HG03280 (cell line): ENCODE data around the gene RPS15.
"Not testable (repeated sequence)": the region's sequence is repeated elsewhere in the genome, so short reads cannot be mapped to it uniquely, and the experiment has no call there.

Experiments used
- ATAC-seq: cut with Tn5 transposase; IDR thresholded peaks from one replicate; pipeline ENCODE4 v1.9.1; 2021; ENCODE audit warnings: mild to moderate bottlenecking, moderate library complexity; ENCODE audit not compliant: unreplicated experiment

The RPS15 gene

DNA sequence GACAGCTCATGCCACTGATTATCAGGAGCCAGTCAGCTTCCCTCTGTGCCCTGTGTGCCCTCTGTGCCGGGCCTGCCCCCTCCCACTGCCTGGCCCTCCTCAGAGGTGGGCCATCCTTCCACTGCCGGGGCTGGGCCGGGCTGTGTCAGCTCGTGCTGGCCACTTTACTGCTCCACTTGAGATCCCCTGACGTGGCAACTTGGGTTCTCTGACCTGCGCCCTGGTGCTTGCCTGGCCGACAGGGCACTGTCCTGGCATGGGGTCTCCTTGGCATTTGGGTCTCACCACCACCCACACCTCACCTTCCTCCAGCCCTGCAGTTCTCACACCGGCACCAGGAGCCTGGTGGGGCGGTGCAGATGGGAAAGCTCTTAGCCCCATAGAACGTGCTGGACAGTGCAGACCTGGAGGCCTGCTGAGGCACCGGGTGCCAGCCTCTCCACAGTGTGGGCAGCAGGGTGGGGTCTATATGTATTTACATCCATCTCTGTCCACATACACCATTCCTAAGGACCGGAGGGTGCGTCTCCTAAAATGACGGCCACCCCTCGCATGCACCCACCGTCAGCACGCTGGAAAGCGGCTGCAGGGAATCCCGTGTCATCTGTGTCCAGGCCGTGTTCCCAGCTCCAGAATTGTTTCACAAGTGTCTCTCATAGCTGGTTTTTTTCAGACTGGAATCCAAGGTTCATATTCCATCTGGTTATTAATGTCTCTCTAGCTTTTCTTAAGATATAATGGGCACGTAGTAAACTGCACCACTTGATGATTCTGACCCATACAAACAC is 19.1 kb upstream of the RPS15 start:
- no peak for ATAC-seq

DNA sequence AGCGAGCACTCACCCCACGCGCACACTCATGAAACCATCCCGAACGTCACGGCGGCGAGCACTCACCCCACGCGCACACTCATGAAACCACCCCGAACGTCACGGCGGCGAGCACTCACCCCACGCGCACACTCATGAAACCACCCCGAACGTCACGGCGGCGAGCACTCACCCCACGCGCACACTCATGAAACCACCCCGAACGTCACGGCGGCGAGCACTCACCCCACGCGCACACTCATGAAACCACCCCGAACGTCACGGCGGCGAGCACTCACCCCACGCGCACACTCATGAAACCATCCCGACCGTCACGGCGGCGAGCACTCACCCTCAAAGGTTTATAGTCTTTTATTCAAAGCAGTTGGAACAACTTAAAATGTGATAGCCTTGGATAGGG is 18.1 kb upstream of the RPS15 start:
- not testable (repeated sequence) for ATAC-seq

DNA sequence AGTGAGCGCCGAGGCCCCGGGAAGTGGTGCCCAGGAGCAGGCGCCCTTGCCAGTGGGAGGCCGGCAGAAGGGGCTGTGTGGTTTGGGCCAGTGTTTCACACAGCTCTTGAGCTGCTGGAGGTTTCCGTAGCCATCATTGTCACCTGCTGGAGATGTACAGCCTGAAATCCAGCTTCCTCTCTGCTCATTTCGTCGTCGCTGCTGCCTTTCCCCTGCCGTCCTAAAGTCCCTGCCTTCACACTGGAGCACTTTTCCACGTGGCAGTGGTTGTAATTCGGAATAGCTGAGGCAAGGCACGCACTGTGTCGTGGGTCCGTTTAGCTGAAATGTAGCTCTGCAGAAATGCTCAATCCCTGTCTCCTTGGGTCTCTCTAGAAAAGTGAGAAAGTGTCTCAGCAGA is 17.6 kb upstream of the RPS15 start:
- ATAC-seq, result no peak

DNA sequence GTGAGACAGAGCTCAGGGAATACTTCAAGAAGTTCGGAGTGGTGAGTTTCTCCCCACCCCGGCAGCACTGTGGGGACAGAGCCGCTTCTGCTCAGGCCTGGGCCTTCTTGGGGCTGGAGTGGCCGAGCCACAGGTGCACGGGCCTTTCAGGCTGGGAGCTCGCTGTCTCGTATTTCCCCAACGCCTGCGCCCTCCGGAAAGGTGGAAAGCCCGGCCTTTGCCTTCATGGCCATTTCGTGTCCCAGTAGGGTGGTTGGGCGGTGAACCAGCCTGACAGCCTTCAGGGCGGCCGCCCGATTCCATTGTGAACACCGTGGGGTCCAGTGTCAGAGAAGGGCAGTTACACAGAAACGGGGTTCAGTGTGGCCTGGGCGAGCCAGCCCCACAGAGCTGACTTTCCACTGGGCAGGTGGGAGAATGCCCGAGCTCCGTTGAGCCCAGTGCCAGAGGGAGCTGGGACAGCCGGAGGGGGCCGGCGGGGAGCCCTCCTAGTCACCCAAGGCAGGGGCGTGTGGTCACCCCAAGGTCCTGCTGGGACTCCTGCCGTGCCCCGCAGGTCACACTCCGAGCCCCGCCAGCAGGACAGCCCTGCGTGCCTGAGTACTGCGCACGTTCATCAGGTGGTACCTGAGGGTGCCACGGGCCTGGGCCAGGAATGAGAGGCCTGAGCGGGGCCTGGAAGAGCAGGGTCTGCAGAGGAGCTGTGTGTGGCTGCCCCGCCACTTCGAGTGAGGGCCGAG is 16.8 kb upstream of the RPS15 start:
- no peak for ATAC-seq

DNA sequence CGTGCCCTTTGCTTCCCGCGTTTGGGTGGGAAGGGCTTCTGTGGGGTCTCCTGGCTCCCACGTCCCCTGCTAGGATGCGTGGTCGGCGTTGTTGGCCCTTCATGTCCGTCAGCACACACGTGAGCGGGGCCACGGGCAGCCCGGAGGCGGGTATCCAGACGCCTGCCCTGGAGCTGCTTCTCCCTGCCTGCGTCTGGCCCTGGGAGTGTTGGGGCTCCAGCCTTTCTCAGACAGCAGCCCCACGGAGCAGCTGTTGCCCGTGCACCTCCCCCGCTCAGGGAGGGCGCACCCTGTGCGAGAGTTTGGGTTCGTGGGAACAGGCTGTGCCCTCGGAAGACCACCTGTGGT is 16.3 kb upstream of the RPS15 start:
- no peak for ATAC-seq

DNA sequence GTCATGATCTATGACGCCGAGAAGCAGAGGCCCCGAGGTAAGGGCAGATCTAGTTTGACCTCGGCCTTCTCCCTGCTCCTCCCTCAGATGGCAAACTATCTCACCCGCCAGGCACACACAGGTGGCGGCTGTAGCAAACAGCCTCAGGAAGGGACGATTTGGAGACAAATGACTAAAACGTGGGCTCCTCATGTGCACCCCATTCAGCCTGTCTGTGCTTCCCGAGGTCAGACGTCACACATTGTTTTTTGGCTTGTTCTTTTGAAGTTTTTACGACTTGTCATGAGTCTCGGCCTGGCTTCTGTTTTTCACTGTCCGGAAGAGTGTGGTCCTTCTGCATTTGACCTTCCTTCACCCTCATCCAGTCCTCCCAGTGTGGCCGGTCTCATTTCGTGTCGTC is 15.8 kb upstream of the RPS15 start:
- ATAC-seq, result no peak

DNA sequence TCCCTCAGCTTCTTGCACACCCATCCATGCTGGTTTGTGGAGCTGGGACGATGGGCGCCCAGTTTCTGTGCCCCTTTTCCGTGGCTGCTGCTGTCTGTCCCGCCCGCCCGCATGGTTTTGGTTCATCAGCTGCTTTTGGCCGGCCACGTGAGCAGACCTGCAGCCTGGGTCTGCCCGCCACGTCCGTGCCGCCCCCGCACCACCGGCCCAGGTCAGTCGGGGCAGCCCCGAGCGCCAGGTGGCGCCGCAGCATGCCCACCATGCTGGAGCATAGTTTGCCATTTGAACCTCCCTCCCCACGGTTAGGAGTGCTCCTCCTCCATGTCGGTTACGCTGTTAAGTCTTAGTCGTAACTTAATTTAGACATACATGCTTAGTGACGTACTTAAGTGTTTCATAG is 15.3 kb upstream of the RPS15 start:
- no peak for ATAC-seq

DNA sequence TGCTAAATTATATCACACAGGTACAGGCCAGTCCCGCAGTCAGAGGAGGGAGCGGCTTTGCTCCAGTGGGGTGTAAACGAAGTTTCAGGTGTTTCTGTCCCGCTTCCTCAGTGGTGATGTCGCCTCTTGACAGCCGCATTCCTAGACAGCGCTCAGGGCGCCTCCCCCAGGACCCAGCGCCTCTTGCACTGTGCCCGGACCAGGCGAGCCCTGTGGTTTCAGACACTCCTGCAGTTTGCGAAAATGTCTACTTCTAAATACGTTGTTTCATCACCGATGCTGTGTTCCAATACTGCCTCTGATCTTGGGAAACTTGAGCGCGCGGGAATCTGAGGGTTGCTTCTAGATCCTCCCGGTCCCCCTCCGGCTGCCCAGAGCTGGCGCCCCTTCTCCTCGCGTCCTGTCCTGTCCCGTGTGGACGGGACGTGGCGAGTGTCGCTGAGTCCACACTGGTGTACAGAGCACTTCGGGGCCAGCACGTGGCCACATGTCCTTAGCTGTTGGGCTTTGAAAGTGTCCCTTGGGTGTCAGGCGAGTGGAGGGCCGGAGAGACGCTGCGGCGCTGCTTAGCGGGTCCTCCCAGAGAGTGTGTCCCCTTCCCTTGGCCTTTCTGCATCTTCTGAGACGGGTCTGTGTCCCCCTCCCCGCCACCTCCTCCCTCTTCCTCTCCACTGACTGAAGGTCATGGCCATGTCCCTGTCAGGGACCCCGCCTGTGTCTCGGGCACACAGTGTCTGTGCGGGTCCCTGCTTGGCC is 14.6 kb upstream of the RPS15 start:
- no peak for ATAC-seq

DNA sequence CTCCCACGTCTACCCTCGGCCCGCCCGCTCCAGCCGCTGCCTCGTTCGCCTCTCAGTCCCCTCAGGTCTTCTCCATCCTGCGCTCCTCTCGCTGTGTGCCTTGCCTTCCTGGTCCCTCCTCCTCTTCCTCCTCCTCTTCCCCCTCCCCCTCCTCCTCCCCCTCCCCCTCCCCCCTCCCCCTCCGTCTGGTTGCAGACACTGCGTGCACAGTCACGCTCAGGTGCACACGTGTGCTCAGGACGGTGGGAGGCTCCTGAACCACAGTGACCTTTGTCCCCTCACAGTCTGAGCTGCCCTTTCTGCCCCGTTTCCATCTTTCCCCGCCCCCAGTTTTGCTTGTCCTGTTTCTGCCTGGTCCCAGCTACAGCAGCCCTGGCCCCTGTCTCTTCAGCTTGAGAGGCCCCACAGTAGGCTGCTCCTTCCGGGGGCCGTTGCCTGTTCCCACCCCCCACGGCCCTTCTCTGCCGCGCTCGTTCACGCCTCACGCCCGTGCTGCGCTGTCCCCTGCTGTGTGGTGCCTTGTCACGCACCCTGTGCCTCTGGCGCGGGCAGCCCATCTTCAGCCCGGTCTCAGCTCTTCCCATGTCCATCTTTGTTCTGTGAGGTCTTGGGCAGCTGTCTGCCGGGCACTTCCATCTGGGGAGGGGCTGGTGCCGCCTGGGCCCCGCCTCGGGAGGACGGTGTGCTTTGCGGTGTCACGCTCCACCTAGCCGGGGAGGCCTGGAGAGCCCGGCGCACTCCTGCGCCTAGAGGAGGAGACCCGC is 13.8 kb upstream of the RPS15 start:
- no peak for ATAC-seq

DNA sequence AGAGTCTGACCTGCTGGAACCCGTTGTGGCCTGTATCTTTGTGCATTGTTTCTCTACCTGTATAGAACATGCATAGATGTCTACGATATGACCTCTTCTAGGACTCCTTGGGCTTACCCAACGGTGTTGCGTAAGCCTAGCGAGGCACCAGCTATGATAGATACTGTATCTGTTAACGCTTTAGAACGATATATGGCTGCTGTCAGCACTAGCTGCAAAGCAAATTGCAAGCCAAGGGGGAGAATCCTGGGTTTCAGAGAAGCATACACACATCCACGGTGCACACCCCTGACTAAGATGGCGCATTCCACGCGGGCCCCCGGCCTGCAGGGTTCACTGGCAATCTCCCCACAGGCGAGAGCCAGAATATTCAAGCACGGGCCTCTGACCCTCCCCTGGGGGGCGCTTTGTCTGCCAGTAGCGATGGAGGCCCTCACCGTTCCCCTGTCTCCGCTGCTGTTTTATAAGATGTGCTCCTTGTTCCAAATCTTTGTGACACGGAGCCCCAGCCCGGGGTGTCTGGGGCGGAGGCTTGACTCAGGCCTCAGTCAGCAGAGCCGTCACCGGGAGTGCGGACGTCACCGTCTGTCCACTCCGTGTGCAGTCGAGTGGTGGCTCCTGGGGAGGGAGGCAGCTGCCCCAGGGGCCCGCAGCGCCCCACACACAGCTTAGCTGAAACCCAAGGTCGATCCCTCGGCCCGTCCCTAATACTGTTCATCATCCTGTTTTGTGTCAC is 12.9 kb upstream of the RPS15 start:
- no peak for ATAC-seq

DNA sequence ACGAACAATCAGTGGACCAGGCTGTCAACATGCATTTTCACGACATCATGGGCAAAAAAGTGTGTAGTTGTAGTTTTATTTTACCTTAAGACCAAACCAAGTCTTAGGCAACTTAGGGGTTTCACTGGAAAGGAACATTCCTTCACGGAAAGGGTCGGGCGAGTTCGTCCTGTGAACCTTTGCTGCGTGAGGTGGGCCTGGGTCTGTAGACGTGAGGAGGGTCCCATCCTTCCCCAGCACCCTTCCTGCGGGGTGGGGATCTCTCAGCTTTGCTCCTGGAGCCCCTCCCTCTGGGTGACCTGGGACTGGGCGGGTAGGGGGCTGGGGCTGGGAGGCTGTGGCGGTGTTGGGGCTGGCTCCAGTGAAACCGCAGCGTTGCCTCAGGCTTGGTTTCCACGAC is 12.3 kb upstream of the RPS15 start:
- ATAC-seq, result no peak

DNA sequence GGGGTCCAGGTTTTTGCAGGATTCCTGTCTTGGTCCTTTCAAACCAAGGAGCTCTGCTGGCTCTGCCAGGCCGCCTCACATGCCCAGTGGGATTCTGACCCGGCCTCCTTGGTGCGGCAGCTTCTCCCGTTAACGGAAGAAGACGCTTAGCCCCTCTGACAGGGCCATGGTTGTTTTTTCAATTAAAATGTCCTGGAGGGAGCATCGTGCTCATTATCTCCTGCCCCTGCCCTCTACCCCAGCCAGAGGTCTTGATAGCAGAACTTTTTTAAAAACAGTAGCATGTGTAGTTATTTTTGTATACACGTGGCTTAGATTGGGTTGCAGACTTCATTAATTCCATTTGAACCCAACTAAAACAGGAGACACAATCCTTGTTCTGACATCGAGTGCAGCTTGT is 11.5 kb upstream of the RPS15 start:
- ATAC-seq, result no peak

DNA sequence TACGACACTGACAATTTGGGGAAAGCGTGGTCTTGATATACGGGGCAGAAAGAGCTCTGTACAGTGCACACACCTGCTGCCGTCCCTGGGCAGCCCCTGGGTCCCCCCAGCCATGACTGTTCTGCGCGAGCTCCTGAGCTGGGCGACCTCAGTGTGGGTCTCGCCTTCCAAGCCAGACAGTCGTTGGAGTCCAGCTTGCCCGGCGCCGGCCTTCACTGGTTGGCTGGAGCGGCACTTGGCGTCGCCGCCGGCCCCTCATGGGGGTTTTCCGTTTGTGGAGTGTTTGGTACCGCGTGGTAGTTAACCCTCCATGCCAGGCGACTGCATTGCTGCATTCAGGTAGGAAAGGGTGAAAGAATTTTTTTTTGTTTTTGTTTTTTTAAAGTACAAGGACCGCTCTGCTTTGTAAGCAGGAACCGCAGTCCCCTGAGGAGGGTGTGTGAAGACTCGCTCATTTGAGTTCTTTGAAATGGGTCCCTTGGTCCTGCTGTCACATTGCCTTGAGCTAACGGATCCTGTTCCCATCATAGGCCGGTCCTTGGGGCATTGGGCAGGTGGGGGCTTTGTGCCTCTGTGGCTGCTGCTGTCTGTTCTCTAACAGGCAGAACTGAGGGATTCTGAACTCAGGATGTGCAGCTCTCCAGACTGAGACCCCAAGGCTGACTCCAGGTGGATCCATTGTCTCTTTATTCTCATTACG is 10.8 kb upstream of the RPS15 start:
- ATAC-seq, result no peak

DNA sequence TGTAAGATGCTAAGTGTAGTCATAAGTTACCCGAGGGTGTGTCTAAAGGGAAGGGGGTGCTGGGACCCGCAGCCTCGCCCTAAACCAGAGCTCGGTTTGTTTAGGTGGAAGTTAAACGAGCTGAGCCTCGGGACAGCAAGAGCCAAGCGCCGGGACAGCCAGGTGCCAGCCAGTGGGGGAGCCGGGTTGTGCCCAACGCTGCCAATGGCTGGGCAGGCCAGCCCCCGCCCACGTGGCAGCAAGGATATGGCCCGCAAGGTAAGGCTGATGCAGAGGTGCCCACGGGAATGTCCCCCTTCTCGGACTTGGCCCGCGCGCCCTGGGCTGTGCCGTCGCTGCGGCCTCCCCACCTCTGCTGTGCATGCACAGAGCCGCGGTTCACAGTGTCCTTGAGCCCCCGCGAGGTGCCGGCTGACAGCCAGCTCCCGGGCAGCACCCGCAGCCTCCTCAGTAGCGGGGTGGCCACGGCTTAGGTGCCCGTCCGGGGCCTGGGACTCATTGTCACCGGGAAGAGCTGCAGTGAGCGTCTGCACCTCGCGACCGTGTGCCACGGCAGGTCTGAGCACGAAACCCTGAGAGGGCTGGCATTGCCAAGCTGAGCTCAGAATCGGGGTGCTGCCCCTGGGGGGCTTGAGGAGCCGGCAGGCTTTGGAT is 9.3 kb upstream of the RPS15 start:
- ATAC-seq, result no peak

DNA sequence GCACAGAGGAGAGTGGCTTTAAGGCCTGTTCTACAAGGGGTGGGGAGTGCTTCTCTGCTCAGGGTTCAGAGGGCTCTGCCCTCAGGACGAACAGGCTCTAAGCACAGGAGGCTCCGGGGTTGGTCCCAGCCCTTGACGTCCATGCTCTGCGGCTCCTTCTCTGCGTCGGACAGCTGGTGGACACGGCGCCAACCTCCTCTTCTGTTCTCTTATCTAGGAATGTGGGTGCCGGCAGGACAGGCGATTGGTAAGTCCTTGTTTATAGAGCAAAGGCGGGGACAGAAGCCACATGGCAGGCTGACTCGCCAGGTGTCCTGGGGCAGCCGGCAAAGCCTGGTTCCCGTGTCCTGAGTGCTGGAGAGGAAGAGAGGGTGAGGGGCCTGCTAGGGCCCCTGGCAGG is 8.4 kb upstream of the RPS15 start:
- ATAC-seq, result no peak

DNA sequence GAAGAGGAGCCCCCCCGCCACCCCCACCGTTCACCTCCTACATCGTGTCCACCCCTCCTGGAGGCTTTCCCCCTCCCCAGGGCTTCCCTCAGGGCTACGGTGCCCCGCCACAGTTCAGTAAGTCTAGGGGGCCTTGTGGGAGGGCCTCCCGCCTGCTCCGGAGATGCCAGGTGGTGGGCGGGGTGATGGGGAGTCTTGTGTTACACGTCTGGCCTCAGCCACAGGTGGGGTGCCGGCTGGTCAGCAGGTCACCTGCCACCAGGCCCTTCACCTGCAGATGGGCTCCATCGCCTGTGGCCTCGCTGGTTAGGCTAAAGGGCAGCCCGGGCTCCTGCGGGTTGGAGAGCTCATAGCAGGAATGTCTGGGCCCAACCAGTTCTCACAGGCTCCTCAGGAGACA is 8.0 kb upstream of the RPS15 start:
- ATAC-seq, result no peak

DNA sequence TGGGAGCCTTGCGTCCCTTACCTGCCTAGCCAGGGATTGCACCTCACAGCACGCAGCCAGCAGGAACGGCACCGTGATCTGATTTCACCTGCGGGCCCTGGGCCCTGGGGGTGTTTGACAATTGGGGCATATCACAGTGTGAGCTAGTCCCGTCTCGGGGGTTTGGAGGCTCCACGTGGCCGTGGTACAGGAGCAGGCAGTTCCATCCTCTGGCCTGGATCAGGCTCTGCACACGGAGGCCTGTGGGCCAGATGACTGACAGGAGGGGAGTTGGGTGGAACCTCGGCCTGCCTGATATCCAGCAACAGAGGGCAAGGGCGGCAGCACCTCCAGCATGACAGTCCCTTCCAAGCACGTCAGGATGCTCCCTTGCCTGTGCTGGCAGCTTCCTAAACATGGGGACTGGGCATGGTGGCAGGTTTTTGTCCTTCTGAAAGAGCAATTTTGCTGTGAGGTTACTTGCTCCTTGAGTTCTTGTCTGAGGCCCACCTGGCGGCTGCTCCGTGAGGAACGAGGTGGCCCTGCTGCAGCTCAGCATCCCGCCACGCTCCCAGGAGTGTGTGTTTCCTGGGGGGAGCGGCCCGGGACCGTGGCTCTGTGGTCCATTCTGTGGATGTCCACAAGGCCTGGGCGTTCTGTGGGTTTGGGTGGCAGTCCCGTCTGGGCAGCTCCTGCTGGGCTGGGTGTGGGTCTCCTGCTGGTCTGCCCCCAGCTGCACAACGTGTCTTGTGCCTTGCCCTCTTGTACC is 6.3 kb upstream of the RPS15 start:
- no peak for ATAC-seq

DNA sequence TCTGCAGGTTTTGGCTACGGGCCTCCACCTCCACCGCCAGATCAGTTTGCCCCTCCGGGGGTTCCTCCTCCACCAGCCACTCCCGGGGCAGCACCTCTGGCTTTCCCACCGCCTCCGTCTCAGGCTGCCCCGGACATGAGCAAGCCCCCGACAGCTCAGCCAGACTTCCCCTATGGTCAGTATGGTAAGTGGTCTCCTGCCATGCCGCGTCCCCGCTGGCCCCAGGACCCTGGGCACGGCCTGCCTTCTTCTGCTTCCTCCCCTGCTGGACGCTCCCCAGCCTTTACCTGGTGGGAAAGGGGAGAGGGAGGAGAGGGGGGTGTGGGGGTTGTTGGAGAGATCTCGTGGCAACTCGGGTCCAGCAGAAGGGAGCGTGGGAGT is 5.7 kb upstream of the RPS15 start:
- no peak for ATAC-seq
